RWPE1 (cell line): ENCODE measurements around the gene ZNF677.
"Not testable (repeated sequence)": the region's sequence is repeated elsewhere in the genome, so short reads cannot be mapped to it uniquely, and the experiment has no call there.

Experiments
- CTCF ChIA-PET: fragments of 350-600 bp; sonication (Branson Sonifier 250); formaldehyde crosslinking; extraction: SDS; loops from one replicate; lab custom pipeline; 2021; lab: Yijun Ruan, JAX
- POLR2A ChIA-PET: fragments of 400-600 bp; formaldehyde crosslinking; extraction: SDS; loops from one replicate; lab custom pipeline; 2020; ENCODE audit warnings: antibody characterized with exemption; ENCODE audit not compliant: low non-redundant PET; lab: Yijun Ruan, JAX
- DNase-seq: peaks from one replicate; pipeline ENCODE4 v3.0.0; 2012; ENCODE audit warnings: low spot score
- H3K27ac ChIP-seq: fragments of 450-650 bp; 2 replicates; pipeline ENCODE4 v1.5.1; 2017
- TF ChIP-seq, protein P1 (sequence below): fragments of 450-650 bp; conservative IDR thresholded peaks from 2 replicates; pipeline ENCODE4 v1.5.1; 2017; ENCODE audit warnings: low read depth, mild to moderate bottlenecking

The ZNF677 gene

GRCh38 chr19:53272044-53272443 is 17.4 kb upstream of the ZNF677 start:
- H3K27ac ChIP-seq: no peak overlapping the region
- DNase-seq: no peak
- TF ChIP-seq, protein P1, sequence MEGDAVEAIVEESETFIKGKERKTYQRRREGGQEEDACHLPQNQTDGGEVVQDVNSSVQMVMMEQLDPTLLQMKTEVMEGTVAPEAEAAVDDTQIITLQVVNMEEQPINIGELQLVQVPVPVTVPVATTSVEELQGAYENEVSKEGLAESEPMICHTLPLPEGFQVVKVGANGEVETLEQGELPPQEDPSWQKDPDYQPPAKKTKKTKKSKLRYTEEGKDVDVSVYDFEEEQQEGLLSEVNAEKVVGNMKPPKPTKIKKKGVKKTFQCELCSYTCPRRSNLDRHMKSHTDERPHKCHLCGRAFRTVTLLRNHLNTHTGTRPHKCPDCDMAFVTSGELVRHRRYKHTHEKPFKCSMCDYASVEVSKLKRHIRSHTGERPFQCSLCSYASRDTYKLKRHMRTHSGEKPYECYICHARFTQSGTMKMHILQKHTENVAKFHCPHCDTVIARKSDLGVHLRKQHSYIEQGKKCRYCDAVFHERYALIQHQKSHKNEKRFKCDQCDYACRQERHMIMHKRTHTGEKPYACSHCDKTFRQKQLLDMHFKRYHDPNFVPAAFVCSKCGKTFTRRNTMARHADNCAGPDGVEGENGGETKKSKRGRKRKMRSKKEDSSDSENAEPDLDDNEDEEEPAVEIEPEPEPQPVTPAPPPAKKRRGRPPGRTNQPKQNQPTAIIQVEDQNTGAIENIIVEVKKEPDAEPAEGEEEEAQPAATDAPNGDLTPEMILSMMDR: no peak
- POLR2A ChIA-PET: no interaction called here
- CTCF ChIA-PET: no interaction called here

DNA sequence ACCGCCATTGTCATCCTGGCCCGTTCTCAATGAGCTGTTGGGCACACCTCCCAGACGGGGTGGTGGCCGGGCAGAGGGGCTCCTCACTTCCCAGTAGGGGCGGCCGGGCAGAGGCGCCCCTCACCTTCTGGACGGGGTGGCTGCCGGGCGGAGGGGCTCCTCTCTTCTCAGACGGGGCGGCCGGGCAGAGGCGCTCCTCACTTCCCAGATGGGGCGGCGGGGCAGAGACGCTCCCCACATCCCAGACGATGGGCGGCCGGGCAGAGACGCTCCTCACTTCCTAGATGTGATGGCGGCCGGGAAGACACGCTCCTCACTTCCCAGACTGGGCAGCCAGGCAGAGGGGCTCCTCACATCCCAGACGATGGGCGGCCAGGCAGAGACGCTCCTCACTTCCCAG is 15.2 kb upstream of the ZNF677 start:
- DNase-seq, H3K27ac ChIP-seq, CTCF ChIA-PET, POLR2A ChIA-PET: not testable (repeated sequence)

DNA sequence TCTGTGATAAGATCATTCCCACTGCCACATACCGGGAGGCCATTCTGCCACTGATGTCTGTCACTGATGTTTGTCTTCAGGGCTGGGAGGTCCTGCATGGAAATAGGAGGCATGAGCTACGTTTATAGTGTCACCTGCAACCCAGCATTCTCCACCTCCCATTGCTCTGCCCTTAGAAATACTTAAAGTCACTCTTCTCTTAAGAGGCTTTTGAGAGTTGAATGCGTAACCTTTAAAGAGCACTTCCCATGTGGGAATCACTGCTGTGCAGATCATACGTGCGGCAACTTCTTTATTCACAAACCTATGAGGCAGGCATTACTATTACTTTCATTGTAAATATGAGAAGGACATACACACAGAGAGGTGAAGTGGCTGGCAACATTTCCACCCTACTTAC is 12.9 kb upstream of the ZNF677 start, which contains the start of gene VN1R4:
Gene VN1R4 (minus strand): TSS at position 101 of the 400 bp plus-strand sequence. CDS start 58 bp downstream, at position 43.
- H3K27ac ChIP-seq, DNase-seq, CTCF ChIA-PET, POLR2A ChIA-PET: not testable (repeated sequence)

DNA sequence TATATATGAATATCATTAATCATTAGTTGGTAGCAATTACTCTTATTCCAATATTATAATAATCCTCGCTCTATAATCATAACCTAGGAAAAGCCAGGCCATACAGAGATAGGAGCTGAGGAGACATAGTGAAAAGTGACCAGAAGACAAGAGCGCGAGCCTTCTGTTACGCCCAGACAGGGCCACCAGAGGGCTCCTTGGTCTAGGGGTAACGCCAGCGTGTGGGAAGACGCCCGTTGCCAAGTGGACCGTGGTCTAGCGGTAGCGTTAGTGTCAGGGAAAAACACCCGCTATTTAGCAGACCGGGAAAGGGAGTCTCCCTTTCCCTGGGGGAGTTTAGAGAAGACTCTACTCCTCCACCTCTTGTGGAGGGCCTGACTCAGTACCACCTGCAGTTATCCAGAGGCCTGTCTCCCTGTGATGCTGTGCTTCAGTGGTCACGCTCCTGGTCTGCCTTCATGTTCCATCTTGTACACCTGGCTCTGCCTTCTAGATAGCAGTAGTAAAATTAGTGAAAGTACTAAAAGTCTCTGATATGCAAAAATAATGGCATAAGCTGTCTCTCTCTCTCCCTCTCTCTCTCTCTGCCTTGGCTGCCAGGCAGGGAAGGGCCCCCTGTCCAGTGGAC is 3.2 kb upstream of the ZNF677 start, which contains the start of gene VN1R2:
Gene VN1R2 (plus strand): TSS at position 578 of the 628 bp plus-strand sequence. CDS start 84 bp downstream, outside the sequence.
- DNase-seq, H3K27ac ChIP-seq, POLR2A ChIA-PET: not testable (repeated sequence)
- CTCF ChIA-PET: interaction anchor here (0.7 kb wide), 2 partner anchors 77 to 283 kb away, joined by 3 to 6 read pairs; no protein-coding TSS in a partner anchor

GRCh38 chr19:53246498-53246897 is 8.2 kb downstream of the ZNF677 start:
- ChIA-PET CTCF (no interaction called here), POLR2A (no interaction called here)
- DNase-seq: no peak

DNA sequence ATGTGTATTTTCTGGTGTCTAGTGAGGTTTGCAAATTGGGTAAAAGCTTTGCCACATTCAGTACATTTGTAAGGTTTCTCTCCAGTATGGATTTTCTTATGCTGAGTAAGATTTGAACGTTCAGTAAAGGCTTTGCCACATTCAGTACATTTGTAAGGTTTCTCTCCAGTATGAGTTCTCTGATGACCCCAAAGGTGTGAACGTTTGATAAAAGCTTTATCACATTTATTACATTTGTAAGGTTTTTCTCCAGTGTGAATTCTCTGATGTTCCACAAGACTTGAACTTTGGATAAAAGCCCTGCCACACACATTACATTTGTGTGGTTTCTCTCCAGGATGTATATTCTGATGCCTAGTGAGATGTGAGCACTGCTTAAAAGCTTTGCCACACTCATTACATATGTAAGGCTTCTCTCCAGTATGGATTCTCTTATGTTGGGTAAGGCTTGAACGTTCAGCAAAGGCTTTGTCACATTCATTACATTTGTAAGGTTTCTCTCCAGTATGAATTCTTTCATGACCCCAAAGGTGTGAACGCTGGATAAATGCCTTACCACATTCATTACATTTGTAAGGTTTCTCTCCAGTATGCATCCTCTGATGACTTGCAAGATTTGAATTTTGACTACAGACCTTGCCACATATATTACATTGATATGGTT is 17.4 kb downstream of the ZNF677 start:
- CTCF ChIA-PET: interaction anchor here (0.7 kb wide), 1 partner anchor 50 kb away, joined by 6 read pairs; no protein-coding TSS in a partner anchor
- no peak for DNase-seq
- no peak overlapping the region for H3K27ac ChIP-seq
- TF ChIP-seq, protein P1: no peak
- POLR2A ChIA-PET: no interaction called here

More at GRCh38 chr19:53246498-53246897, 8.2 kb downstream of the ZNF677 start:
- H3K27ac ChIP-seq: no peak overlapping the region
- TF ChIP-seq, protein P1: no peak

DNA sequence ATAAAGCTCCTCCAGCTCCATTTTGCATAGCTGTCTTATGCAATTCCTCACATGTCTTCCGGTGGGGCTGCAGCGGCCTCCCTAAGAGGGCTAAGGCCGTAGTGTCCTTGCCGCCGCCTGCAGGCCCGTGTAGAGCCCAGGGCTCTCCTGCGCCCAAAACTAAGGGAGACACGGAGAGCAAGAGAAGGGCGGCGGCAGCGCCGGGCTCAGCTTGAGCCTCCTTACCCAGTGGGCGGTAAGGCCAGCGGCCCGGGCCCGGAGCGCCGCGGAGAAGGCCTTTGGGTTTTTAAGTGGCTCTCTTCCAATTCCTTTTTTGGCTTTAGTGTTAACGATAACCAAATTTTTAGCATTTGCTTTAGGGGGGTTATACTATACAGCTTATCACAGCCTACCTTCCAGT is 30.1 kb downstream of the ZNF677 start:
- no peak for DNase-seq
- CTCF ChIA-PET: no interaction called here
- no peak overlapping the region for H3K27ac ChIP-seq
- TF ChIP-seq, protein P1: no peak
- POLR2A ChIA-PET: no interaction called here

GRCh38 chr19:53222716-53223115 is 32.0 kb downstream of the ZNF677 start:
- CTCF ChIA-PET, DNase-seq, POLR2A ChIA-PET, H3K27ac ChIP-seq: not testable (repeated sequence)
